ENCODE data around the gene MAOB.
A peak's percentile ranks its signal among the peaks of the same experiment; 100 is the strongest.

Gene MAOB

DNA sequence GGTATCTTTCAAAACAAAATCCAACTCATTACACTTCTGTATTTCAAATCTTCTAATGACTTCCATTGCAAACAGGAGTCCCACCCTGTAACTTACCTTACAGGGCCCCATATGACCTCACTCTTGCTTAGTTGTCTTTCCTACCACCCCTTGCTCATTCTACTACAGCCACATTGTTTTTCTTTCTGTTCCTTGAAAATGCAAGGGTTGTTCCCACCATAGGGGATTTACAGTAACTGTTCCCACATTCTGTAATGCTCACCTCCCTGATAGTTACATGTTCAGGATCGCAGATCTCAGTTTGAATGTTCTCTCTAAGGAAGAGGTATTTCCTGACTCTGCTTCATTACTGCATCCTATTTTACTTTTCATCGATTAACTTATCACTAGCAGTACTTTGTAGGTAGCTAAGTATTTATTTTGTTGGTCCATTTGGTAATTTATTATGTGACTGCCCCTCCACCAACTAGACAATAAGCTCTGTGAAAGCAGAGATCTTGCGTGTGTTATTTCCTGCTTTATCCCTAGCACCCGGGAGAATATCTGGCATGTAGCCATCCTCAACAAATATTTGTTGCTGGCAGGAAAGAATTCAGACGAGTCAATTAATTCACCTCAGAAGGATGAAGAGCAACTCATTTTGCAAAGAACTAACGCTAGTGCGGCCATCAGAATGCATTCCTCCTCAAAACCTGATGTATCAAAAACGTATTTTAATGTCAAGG is 21.4 kb downstream of the MAOB start:
- TF ChIP-seq, protein P1, sequence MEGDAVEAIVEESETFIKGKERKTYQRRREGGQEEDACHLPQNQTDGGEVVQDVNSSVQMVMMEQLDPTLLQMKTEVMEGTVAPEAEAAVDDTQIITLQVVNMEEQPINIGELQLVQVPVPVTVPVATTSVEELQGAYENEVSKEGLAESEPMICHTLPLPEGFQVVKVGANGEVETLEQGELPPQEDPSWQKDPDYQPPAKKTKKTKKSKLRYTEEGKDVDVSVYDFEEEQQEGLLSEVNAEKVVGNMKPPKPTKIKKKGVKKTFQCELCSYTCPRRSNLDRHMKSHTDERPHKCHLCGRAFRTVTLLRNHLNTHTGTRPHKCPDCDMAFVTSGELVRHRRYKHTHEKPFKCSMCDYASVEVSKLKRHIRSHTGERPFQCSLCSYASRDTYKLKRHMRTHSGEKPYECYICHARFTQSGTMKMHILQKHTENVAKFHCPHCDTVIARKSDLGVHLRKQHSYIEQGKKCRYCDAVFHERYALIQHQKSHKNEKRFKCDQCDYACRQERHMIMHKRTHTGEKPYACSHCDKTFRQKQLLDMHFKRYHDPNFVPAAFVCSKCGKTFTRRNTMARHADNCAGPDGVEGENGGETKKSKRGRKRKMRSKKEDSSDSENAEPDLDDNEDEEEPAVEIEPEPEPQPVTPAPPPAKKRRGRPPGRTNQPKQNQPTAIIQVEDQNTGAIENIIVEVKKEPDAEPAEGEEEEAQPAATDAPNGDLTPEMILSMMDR (IDR thresholded peaks at IDR 0.05; ENCODE audit: low read length, missing control alignments), result no peak
- no peak overlapping the region for H3K4me3 ChIP-seq (replicated peaks; ENCODE audit: low read depth, low read length)
- DNase-seq (ENCODE audit: low read depth), result peak; percentile 76

DNA sequence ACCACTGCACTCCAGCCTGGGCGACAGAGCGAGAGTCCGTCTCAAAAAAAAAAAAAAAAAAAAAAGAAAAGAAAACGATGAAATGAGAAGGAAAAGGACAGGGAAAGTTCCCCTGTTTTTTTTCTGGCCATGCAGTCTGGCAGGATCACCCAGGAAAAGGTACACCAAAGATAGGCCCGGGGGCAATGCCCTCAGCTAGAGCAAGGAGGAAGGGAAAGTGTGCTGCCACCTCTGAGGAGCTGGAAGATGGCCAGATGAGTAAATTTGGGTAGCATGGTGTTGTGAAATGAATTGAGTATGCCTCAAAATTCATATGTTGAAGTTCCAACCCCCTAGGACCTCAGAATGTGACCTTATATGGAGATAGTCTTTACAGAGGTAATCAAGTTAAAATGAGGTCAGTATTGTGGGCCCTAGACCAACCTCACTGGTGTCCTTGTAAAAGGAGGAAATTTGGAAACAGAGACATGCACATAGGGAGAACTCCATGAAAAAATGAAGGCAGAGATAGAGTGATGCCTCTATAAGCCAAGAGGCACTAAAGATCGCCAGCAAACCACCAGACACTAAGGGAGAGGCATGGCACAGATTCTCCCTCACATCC is 28.9 kb downstream of the MAOB start:
- TF ChIP-seq, protein P1 (IDR thresholded peaks at IDR 0.05; ENCODE audit: low read length, missing control alignments), result no peak
- no peak overlapping the region for H3K4me3 ChIP-seq (replicated peaks; ENCODE audit: low read depth, low read length)
- DNase-seq (ENCODE audit: low read depth), result no peak

DNA sequence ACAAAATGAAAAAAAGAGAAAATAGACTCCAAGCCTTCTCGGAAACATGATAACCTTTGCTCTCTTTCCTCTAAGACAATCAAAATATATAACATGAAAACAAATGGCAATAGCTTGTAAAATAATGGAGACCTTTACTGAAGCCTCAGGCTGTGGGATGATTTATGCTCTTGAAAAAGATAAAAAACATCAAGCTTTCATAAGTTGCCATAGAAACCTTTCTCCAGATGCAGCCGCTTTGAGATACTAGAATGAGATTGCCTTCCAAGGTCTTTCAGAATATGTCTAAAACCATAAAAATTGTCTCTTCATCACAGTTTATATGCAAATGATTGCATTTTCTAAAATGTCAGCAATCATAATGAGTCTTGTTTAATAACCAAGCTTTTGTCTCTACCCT is 31.6 kb downstream of the MAOB start:
- no peak for DNase-seq (ENCODE audit: low read depth)
- H3K4me3 ChIP-seq (replicated peaks; ENCODE audit: low read depth, low read length), result no peak overlapping the region
- TF ChIP-seq, protein P1 (IDR thresholded peaks at IDR 0.05; ENCODE audit: low read length, missing control alignments), result no peak

DNA sequence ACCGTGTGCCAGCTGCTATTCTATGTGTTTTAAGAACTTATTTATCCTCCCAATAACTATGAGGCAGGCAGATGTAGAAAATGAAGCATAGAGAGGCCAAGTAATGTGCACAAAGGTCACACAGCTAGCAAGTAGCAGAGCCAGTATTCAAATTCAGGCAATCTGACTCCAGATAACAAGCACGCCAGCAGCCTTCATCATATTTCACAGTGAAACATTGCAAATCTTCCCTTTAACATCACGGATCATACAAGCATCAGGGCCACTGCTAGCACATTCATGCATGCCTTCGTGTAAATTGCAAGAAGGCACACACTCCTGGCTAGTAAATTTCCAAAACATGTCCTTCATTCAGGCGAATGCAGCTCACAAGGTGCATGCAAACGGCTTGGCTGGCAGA is 33.1 kb downstream of the MAOB start:
- no peak overlapping the region for H3K4me3 ChIP-seq (replicated peaks; ENCODE audit: low read depth, low read length)
- no peak for DNase-seq (ENCODE audit: low read depth)
- TF ChIP-seq, protein P1 (IDR thresholded peaks at IDR 0.05; ENCODE audit: low read length, missing control alignments), result no peak

DNA sequence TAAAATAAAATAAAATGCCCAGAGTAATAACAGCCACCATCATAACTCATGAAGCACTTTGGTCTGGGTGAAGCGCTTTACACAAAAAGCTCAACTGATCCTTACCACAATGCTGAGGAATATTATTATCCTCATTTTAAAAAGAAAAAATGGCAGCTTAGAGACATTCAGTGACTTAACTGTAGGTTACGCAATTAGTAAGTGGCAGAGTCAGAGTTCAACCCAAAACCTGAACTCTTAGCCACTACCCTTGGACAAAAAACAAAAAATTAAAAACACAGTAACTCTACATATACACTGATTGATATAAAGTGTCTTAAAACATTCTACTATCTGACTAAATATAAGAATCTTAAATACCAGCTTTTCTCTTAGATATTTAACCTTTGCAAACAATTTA is 34.9 kb downstream of the MAOB start:
- DNase-seq (ENCODE audit: low read depth), result no peak
- TF ChIP-seq, protein P1 (IDR thresholded peaks at IDR 0.05; ENCODE audit: low read length, missing control alignments), result no peak
- H3K4me3 ChIP-seq (replicated peaks; ENCODE audit: low read depth, low read length), result no peak overlapping the region

DNA sequence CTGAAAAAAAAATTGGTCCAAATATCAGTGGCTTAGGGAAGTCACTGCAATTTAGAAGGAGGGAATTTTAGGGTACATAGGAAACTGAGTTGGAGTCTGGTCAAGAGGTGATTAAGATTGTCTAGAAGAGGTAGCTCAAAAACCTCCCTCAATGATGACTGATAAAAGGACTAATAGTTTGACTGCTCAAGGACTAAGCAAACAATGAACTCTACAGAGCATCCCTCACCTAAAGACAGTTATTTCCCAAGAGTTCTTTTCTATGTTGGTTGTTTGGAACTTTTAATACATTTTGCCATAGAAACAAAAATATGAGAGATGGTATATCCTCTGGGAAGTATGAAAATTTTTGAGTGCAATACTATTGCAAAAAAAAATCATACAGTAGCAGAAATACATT is 35.7 kb downstream of the MAOB start:
- H3K4me3 ChIP-seq (replicated peaks; ENCODE audit: low read depth, low read length), result no peak overlapping the region
- TF ChIP-seq, protein P1 (IDR thresholded peaks at IDR 0.05; ENCODE audit: low read length, missing control alignments), result no peak
- DNase-seq (ENCODE audit: low read depth), result no peak

DNA sequence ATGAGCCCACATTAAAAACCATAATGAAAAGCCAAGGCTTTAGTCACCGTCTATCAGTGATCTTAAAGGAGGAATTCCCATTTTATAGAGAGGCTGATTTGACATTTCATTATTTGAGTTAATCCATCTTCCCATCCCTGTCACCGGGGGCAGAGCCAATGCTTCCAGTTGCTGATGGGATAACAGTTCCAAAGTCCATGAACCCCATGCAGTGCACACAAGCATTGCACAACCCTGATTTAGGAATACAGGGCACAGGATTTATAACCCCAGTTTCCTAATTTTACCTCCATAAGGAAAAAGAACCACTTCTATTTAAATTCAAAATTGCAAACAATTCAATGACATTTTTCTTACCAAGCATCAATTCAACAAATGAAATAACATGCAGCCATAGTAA is 36.5 kb downstream of the MAOB start:
- DNase-seq (ENCODE audit: low read depth), result no peak
- TF ChIP-seq, protein P1 (IDR thresholded peaks at IDR 0.05; ENCODE audit: low read length, missing control alignments), result no peak
- H3K4me3 ChIP-seq (replicated peaks; ENCODE audit: low read depth, low read length), result no peak overlapping the region
